ENCODE data around the gene INSC.

GRCh38 chr11:15212876-15213275 is 98.2 kb downstream of the INSC start:
- no peak for TF ChIP-seq CTCF (IDR thresholded peaks at IDR 0.05; ENCODE audit: low read length)
- TF ChIP-seq EZH2 (IDR thresholded peaks at IDR 0.05; ENCODE audit: borderline replicate concordance, low read length) = no peak

All from OCI-LY1 (cell line).